ENCODE measurements around the gene MAPKBP1. TPM values are rescaled to one million over a fixed set of nuclear protein-coding genes. Genes with fewer than 3 reads are reported as not detected.

The MAPKBP1 gene
- total RNA-seq, 1 experiment from 2014 or later, result 12.9 TPM

DNA sequence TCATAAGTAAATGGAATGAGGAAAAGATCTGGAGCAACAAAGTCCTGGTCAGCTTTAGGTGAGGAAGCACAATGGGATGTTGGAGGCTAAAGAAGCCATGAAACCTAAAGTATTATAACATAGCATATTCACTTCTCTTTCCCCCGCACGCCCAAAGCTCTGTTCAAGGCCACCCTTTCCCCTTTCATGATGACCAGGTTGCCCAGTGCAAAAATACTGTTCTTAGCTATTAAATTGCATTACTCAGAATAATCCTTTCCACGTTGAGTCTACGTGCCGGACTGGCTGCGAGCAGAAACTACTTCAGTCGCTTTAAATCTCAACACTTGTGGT lies 589 bp upstream of the MAPKBP1 start:
- Histone ChIP-seq H3K4me1 (replicated peaks) (peaks cover 46% of the 10 kb centered on the region), H3K9me3 (replicated peaks) (no peaks in the 10 kb centered on the region), H3K36me3 (peaks cover 3% of the 10 kb centered on the region; the same call in 1 of the 2 replicates), H3K27me3 (replicated peaks) (no peaks in the 10 kb centered on the region), H3K27ac (peak overlapping the region; percentile 3; the same call in 1 of the 2 replicates), H3K4me3 (peak overlapping the region; percentile 53)
- no peak for DNase-seq (ENCODE audit: low read depth in 1 of 2, low spot score in 2 of 2)

- H3K9me3 ChIP-seq (replicated peaks), result no peaks in the 10 kb centered on the region
- DNase-seq (ENCODE audit: low read depth in 1 of 2, low spot score in 2 of 2), result no peak
- H3K27ac ChIP-seq, result peak overlapping the region; percentile 35
- no peaks in the 10 kb centered on the region for H3K27me3 ChIP-seq (replicated peaks)
- H3K4me1 ChIP-seq (replicated peaks), result peaks cover 52% of the 10 kb centered on the region
- H3K36me3 ChIP-seq, result peaks cover 3% of the 10 kb centered on the region; the same call in 1 of the 2 replicates
- H3K4me3 ChIP-seq, result peak overlapping the region; percentile 53
Observed at GRCh38 chr15:41774882-41775417, 666 bp downstream of the MAPKBP1 start.

DNA sequence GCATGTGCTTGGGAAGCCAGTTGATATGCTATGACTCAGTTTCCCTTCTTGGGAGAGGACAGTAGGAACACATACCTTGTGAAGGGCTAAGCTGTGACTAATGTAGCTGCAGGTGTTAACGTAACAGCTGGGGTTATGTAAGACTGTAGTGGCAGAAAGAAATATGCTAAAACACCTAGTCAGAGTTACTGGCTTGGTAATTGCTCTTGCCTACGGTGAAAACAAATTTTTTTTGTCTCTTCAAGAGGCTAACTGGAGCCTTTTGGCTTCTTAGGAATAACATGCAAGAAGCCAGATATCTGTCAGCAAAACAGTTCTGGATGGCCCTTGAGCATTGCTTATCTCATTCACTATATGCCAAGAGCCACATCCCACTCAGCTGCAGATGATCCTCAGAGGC lies 1.4 kb downstream of the MAPKBP1 start:
- Histone ChIP-seq H3K27ac (no peak overlapping the region), H3K9me3 (replicated peaks) (no peaks in the 10 kb centered on the region), H3K4me1 (replicated peaks) (peaks cover 59% of the 10 kb centered on the region), H3K27me3 (replicated peaks) (no peaks in the 10 kb centered on the region), H3K4me3 (peak overlapping the region; percentile 53), H3K36me3 (peaks cover 3% of the 10 kb centered on the region; the same call in 1 of the 2 replicates)
- DNase-seq (ENCODE audit: low read depth in 1 of 2, low spot score in 2 of 2), result no peak

GRCh38 chr15:41777421-41777973 lies 3.2 kb downstream of the MAPKBP1 start:
- DNase-seq (ENCODE audit: low read depth in 1 of 2, low spot score in 2 of 2), result no peak
- Histone ChIP-seq H3K27me3 (replicated peaks) (no peaks in the 10 kb centered on the region), H3K4me3 (no peak overlapping the region), H3K9me3 (replicated peaks) (no peaks in the 10 kb centered on the region), H3K27ac (no peak overlapping the region), H3K4me1 (replicated peaks) (peaks cover 64% of the 10 kb centered on the region), H3K36me3 (peaks cover 3% of the 10 kb centered on the region; the same call in 1 of the 2 replicates)

GRCh38 chr15:41778521-41778920 lies 4.2 kb downstream of the MAPKBP1 start:
- H3K36me3 ChIP-seq, result peaks cover 3% of the 10 kb centered on the region; the same call in 1 of the 2 replicates
- H3K4me1 ChIP-seq (replicated peaks), result peaks cover 57% of the 10 kb centered on the region
- H3K4me3 ChIP-seq, result no peak overlapping the region
- H3K9me3 ChIP-seq (replicated peaks), result no peaks in the 10 kb centered on the region
- no peak for DNase-seq (ENCODE audit: low read depth in 1 of 2, low spot score in 2 of 2)
- H3K27ac ChIP-seq, result no peak overlapping the region
- no peaks in the 10 kb centered on the region for H3K27me3 ChIP-seq (replicated peaks)

- no peak for DNase-seq (ENCODE audit: low read depth in 1 of 2, low spot score in 2 of 2)
- H3K27me3 ChIP-seq (replicated peaks), result no peaks in the 10 kb centered on the region
- no peak overlapping the region for H3K4me3 ChIP-seq
- peaks cover 3% of the 10 kb centered on the region; the same call in 1 of the 2 replicates for H3K36me3 ChIP-seq
- H3K4me1 ChIP-seq (replicated peaks), result peaks cover 55% of the 10 kb centered on the region
- H3K27ac ChIP-seq, result 0 out of 2 replicates have a peak overlapping the region, but pooled peaks have one; percentile 15
- H3K9me3 ChIP-seq (replicated peaks), result no peaks in the 10 kb centered on the region
Observed at GRCh38 chr15:41779662-41780157, 5.4 kb downstream of the MAPKBP1 start.

DNA sequence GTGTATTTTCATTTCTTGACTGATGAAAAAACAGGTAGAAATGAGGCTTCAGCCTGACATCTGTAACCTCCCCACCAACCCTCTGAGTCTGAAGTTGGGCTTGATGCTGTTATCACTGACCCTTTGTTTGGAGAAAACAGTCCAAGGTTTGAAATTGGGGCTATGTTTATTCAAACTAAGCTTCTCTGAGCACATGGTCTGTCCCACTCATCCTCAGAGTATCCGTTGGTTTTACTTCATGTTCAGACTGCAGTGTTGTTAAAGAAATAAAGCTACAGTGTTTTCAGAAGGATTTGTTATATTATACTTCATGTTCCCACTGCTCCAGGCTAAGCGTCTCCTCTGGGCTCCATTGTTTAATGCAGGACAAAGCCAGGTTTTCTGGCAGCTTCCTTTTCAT lies 6.0 kb downstream of the MAPKBP1 start:
- H3K4me3 ChIP-seq, result no peak overlapping the region
- DNase-seq (ENCODE audit: low read depth in 1 of 2, low spot score in 2 of 2), result peak in 1 of 2 experiments; percentile 33
- peaks cover 49% of the 10 kb centered on the region for H3K4me1 ChIP-seq (replicated peaks)
- H3K36me3 ChIP-seq, result peaks cover 3% of the 10 kb centered on the region; the same call in 1 of the 2 replicates
- peak overlapping the region; percentile 15 for H3K27ac ChIP-seq
- H3K27me3 ChIP-seq (replicated peaks), result no peaks in the 10 kb centered on the region
- H3K9me3 ChIP-seq (replicated peaks), result no peaks in the 10 kb centered on the region

- no peaks in the 10 kb centered on the region for H3K9me3 ChIP-seq (replicated peaks)
- H3K4me1 ChIP-seq (replicated peaks), result peaks cover 45% of the 10 kb centered on the region
- DNase-seq (ENCODE audit: low read depth in 1 of 2, low spot score in 2 of 2), result no peak
- H3K27me3 ChIP-seq (replicated peaks), result no peaks in the 10 kb centered on the region
- H3K27ac ChIP-seq, result peak overlapping the region; percentile 15
- H3K36me3 ChIP-seq, result no peaks in the 10 kb centered on the region
- no peak overlapping the region for H3K4me3 ChIP-seq
Observed at GRCh38 chr15:41780727-41781126, 6.4 kb downstream of the MAPKBP1 start.

DNA sequence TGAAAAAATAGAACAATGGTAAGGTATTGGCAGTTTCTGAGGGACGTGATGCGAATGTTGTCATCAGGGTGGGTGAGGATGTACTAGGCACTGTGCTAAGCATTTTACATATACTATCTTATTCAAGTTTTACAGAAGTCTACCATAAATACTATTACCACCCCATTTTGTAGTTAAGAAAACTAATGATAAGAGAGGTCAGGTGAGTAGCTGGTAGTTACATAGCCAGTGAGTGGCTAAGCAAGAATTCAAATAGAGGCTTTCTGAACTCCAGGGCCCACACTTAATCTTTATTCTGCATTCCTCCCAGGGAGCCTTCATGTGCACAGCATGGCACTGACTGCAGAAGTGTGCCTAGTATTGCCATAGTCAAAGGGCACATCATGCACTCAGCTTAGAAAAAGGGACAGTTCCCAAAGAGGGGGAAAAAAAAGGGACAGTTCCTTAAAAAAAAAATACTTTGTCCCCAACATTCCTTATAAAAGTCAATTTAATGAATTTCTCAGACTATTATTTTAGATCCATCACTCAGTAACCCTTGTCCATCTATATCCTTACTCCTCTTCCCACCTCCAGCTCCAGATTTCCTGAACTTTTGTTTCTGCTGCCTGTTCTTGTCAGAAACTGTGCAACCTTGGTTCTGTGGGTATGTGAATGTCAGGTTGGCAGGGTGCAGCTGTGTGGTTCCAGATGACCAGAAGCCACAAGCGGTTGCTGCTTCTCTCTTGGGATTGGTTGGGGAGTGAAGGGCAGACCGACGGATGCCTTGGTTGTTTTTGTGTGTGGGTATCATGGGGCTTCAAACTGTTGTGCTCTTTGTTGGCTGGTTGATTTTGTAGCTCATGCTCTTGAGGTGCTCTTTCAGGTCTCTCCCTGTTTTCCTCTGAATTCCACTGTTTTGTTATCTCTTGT lies 8.3 kb downstream of the MAPKBP1 start:
- Histone ChIP-seq H3K9me3 (replicated peaks) (no peaks in the 10 kb centered on the region), H3K4me3 (no peak overlapping the region), H3K27me3 (replicated peaks) (no peaks in the 10 kb centered on the region), H3K4me1 (replicated peaks) (peaks cover 29% of the 10 kb centered on the region), H3K27ac (no peak overlapping the region), H3K36me3 (no peaks in the 10 kb centered on the region)
- DNase-seq (ENCODE audit: low read depth in 1 of 2, low spot score in 2 of 2), result no peak

DNA sequence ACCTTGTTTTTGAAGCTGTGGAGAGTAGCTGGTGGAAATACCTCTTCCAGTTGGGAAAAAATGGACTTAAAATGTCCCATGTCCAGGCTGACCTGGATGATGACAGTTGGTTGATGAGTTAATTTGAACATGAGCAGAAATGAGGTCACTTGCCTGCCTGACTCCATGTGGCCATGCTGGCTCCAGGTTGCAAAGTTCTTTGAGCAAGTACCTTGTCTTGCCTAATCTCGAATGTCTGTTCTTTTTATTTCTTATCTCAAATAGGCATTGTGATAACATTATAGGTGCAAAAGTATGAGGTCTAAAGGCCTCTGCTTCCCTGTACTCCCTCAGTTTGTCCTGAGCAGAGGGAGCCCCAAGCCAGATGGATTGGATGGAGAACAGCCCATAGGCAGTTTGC lies 9.0 kb downstream of the MAPKBP1 start:
- H3K36me3 ChIP-seq, result no peaks in the 10 kb centered on the region
- H3K27ac ChIP-seq, result no peak overlapping the region
- peaks cover 22% of the 10 kb centered on the region for H3K4me1 ChIP-seq (replicated peaks)
- no peaks in the 10 kb centered on the region for H3K9me3 ChIP-seq (replicated peaks)
- no peaks in the 10 kb centered on the region for H3K27me3 ChIP-seq (replicated peaks)
- no peak for DNase-seq (ENCODE audit: low read depth in 1 of 2, low spot score in 2 of 2)
- no peak overlapping the region for H3K4me3 ChIP-seq

GRCh38 chr15:41788262-41788661 lies 14.0 kb downstream of the MAPKBP1 start:
- Histone ChIP-seq H3K36me3 (no peaks in the 10 kb centered on the region), H3K27me3 (replicated peaks) (no peaks in the 10 kb centered on the region), H3K4me3 (no peak overlapping the region), H3K9me3 (replicated peaks) (no peaks in the 10 kb centered on the region), H3K27ac (no peak overlapping the region), H3K4me1 (replicated peaks) (peaks cover 29% of the 10 kb centered on the region)
- no peak for DNase-seq (ENCODE audit: low read depth in 1 of 2, low spot score in 2 of 2)

GRCh38 chr15:41789236-41789635 lies 15.0 kb downstream of the MAPKBP1 start:
- H3K27ac ChIP-seq, result no peak overlapping the region
- H3K4me1 ChIP-seq (replicated peaks), result peaks cover 37% of the 10 kb centered on the region
- H3K9me3 ChIP-seq (replicated peaks), result no peaks in the 10 kb centered on the region
- H3K36me3 ChIP-seq, result no peaks in the 10 kb centered on the region
- H3K27me3 ChIP-seq (replicated peaks), result no peaks in the 10 kb centered on the region
- no peak for DNase-seq (ENCODE audit: low read depth in 1 of 2, low spot score in 2 of 2)
- no peak overlapping the region for H3K4me3 ChIP-seq

DNA sequence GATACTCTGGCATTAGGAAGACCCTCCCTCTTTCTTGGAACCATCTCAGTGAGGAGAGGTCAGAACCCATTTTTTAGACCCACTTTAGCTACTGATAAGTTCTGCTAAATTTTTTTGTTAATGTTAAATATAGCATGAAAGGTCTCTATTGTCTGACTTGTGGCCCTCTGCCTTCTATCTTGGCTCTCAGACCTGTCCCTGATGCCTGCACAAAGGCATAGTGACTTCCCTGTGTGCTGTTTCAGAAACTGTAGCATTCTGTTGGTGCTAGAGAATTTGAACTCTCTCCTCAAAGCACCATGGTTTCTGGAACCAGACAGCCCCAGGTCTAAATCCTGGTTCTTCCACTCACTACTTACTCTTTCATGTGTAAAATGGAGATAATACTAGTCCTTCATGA lies 15.4 kb downstream of the MAPKBP1 start:
- Histone ChIP-seq H3K4me1 (replicated peaks) (peaks cover 39% of the 10 kb centered on the region), H3K4me3 (no peak overlapping the region), H3K36me3 (no peaks in the 10 kb centered on the region), H3K27ac (peak overlapping the region; percentile 86; the same call in 1 of the 2 replicates), H3K9me3 (replicated peaks) (no peaks in the 10 kb centered on the region), H3K27me3 (replicated peaks) (no peaks in the 10 kb centered on the region)
- DNase-seq (ENCODE audit: low read depth in 1 of 2, low spot score in 2 of 2), result no peak

- Histone ChIP-seq H3K4me1 (replicated peaks) (peaks cover 39% of the 10 kb centered on the region), H3K9me3 (replicated peaks) (no peaks in the 10 kb centered on the region), H3K27ac (peak overlapping the region; percentile 86), H3K27me3 (replicated peaks) (no peaks in the 10 kb centered on the region), H3K36me3 (no peaks in the 10 kb centered on the region), H3K4me3 (no peak overlapping the region)
- DNase-seq (ENCODE audit: low read depth in 1 of 2, low spot score in 2 of 2), result no peak
Observed at GRCh38 chr15:41790169-41790568, 15.9 kb downstream of the MAPKBP1 start.

All from SJSA1 (cell line).